GM12878 (cell line): Measurements from ENCODE around the gene RANBP9. TPM values are rescaled to one million over a fixed set of nuclear protein-coding genes. Genes with fewer than 3 reads are reported as not detected.

Experiments used
- ATAC-seq: fragments of 200-7000 bp; cut with Tn5 transposase; 3 replicates; pipeline ENCODE4 v1.9.1; 2020; ENCODE audit warnings: mild to moderate bottlenecking, moderate library complexity
- BruUV-seq: library from RNA; stranded (reverse); fragments of 400-500 nt; replicated peaks from 2 replicates; lab custom pipeline; 2021; lab: Mats Ljungman, UMichigan
- CTCF ChIA-PET: fragments of 300-600 bp; sonication (Branson Sonifier 250); formaldehyde crosslinking; extraction: SDS; loops from one replicate; lab custom pipeline; 2021; ENCODE audit warnings: inconsistent platforms; lab: Yijun Ruan, JAX
- POLR2A ChIA-PET: fragments of 350-600 bp; formaldehyde crosslinking; extraction: SDS; loops from one replicate; lab custom pipeline; 2021; ENCODE audit warnings: inconsistent platforms; lab: Charles Lee
- RAD21 ChIA-PET: fragments of 300-600 bp; sonication (Branson Sonifier 250); formaldehyde crosslinking; loops from one replicate; lab custom pipeline; 2023; ENCODE audit warnings: antibody characterized with exemption; ENCODE audit not compliant: unreplicated experiment; lab: Charles Lee
- SMC1A ChIA-PET: fragments of 300-600 bp; sonication (Branson Sonifier 250); formaldehyde crosslinking; loops from one replicate; lab custom pipeline; 2023; ENCODE audit not compliant: unreplicated experiment, uncharacterized antibody; lab: Charles Lee
- DNase-seq: peaks from one replicate; pipeline ENCODE4 v3.0.0-alpha.2; 2011; ENCODE audit warnings: low read depth, low spot score
- FAIRE-seq: peaks from 3 replicates; lab custom pipeline; 2011; peaks lifted over from hg19 to GRCh38; lab: Jason Lieb, UNC
- H2AFZ ChIP-seq: 2 replicates; pipeline ENCODE4 v1.6.0; 2011; ENCODE audit warnings: low read depth, low read length, control low read depth; ENCODE audit not compliant: control insufficient read depth
- H3K27ac ChIP-seq: 2 replicates; pipeline ENCODE4 v1.5.1; 2011; ENCODE audit warnings: control low read depth; ENCODE audit not compliant: control insufficient read depth, insufficient read depth
- H3K27me3 ChIP-seq, 2 experiments: replicated peaks in 1 of 2; 2 replicates each; pipeline versions ENCODE4 v1.6.0 to v1.6.1; 2011; ENCODE audit warnings: low read length in 1 of 2; ENCODE audit not compliant: control insufficient read depth in 2 of 2, insufficient read depth in 2 of 2
- H3K36me3 ChIP-seq, 2 experiments: 2 replicates each; pipeline ENCODE4 v1.5.1; 2011; ENCODE audit warnings: low read length in 1 of 2; ENCODE audit not compliant: control insufficient read depth in 2 of 2, insufficient read depth in 2 of 2
- H3K4me1 ChIP-seq: 2 replicates; pipeline ENCODE4 v1.6.1; 2011; ENCODE audit warnings: mild to moderate bottlenecking, low read length, moderate library complexity, mixed read lengths; ENCODE audit not compliant: control insufficient read depth, insufficient read depth
- H3K4me2 ChIP-seq: 2 replicates; pipeline ENCODE4 v1.6.0; 2011; ENCODE audit warnings: control low read depth; ENCODE audit not compliant: control insufficient read depth, insufficient read depth
- H3K4me3 ChIP-seq: fragments of 200-600 bp; sonication (generic); 2 replicates; pipeline ENCODE4 v1.5.1; 2016
- H3K79me2 ChIP-seq: 2 replicates; pipeline ENCODE4 v1.6.0; 2011; ENCODE audit warnings: low read length; ENCODE audit not compliant: control insufficient read depth, insufficient read depth
- H3K9ac ChIP-seq: 2 replicates; pipeline ENCODE4 v1.8.0; 2011; ENCODE audit warnings: low read length, control low read depth, mixed read lengths; ENCODE audit not compliant: control insufficient read depth, insufficient read depth
- H3K9me3 ChIP-seq: replicated peaks from 3 replicates; pipeline ENCODE4 v1.5.1; 2011; ENCODE audit warnings: mild to moderate bottlenecking, low read length; ENCODE audit not compliant: control insufficient read depth, insufficient read depth
- H4K20me1 ChIP-seq: 2 replicates; pipeline ENCODE4 v1.6.0; 2011; ENCODE audit not compliant: control insufficient read depth, insufficient read depth
- BRCA1 ChIP-seq: IDR thresholded peaks from 2 replicates; pipeline ENCODE4 v1.6.1; 2011; ENCODE audit warnings: low read depth, low read length, improper control_type of control experiment
- CBX5 ChIP-seq: sonication (generic); IDR thresholded peaks from 2 replicates; pipeline ENCODE4 v1.6.1; 2016; ENCODE audit warnings: low read depth, moderate library complexity, mild to moderate bottlenecking, inconsistent platforms
- E2F4 ChIP-seq: IDR thresholded peaks from 2 replicates; pipeline ENCODE4 v1.6.1; 2012; ENCODE audit warnings: low read depth, low read length, improper control_type of control experiment
- HSF1 ChIP-seq: fragments of 150-350 bp; IDR thresholded peaks from 2 replicates; pipeline ENCODE4 v1.6.1; 2014; ENCODE audit warnings: mild to moderate bottlenecking, low read depth, low read length
- KLF5 ChIP-seq: fragments of 450-650 bp; IDR thresholded peaks from 2 replicates; pipeline ENCODE4 v1.6.1; 2014; ENCODE audit warnings: mild to moderate bottlenecking; ENCODE audit not compliant: partially characterized antibody
- MTA2 ChIP-seq: fragments of 450-650 bp; IDR thresholded peaks from 2 replicates; pipeline ENCODE4 v1.6.1; 2016; ENCODE audit warnings: low read depth, mild to moderate bottlenecking, moderate library complexity
- NFYA ChIP-seq: IDR thresholded peaks from 2 replicates; pipeline ENCODE4 v1.6.1; 2011; ENCODE audit warnings: low read depth, mild to moderate bottlenecking, low read length, improper control_type of control experiment, borderline replicate concordance
- NRF1 ChIP-seq: conservative IDR thresholded peaks from 2 replicates; pipeline ENCODE4 v1.6.1; 2011; ENCODE audit warnings: mild to moderate bottlenecking, low read depth, low read length, improper control_type of control experiment
- RB1 ChIP-seq: fragments of 450-650 bp; formaldehyde crosslinking; IDR thresholded peaks from 2 replicates; pipeline ENCODE4 v1.6.1; 2017; ENCODE audit warnings: mild to moderate bottlenecking, borderline replicate concordance
- SIN3A ChIP-seq: IDR thresholded peaks from 2 replicates; pipeline ENCODE4 v1.6.1; 2012; ENCODE audit warnings: low read depth, low read length, improper control_type of control experiment
- SKIL ChIP-seq: fragments of 450-650 bp; IDR thresholded peaks from 2 replicates; pipeline ENCODE4 v1.6.1; 2017; ENCODE audit warnings: mild to moderate bottlenecking, low read depth, inconsistent platforms; ENCODE audit not compliant: poor library complexity, severe bottlenecking
- STAT3 ChIP-seq: IDR thresholded peaks from 2 replicates; pipeline ENCODE4 v1.6.1; 2011; ENCODE audit warnings: low read depth, low read length, improper control_type of control experiment
- TARDBP ChIP-seq: IDR thresholded peaks from 2 replicates; pipeline ENCODE4 v1.6.1; 2016; ENCODE audit warnings: borderline replicate concordance
- USF2 ChIP-seq: IDR thresholded peaks from 2 replicates; pipeline ENCODE4 v1.6.1; 2011; ENCODE audit warnings: low read depth, low read length, improper control_type of control experiment, borderline replicate concordance
- WGBS: methylation state at CpG from one replicate; pipeline ENCODE4 v1.1.6; 2016; ENCODE audit warnings: low lambda C conversion rate; ENCODE audit not compliant: insufficient replicate concordance, insufficient coverage; ENCODE audit errors: missing lambda C conversion rate; 5-methylcytosine and 5-hydroxymethylcytosine counted together
- in situ Hi-C: fragments of 300-500 bp; cut with MboI; formaldehyde crosslinking; loops from 9 replicates; pipeline ENCODE4 v1.14.3; 2018; ENCODE audit warnings: mixed read lengths
- intact Hi-C: fragments of 100-400 bp; cut with micrococcal nuclease; formaldehyde crosslinking; loops from one replicate; pipeline ENCODE4 v1.14.2; 2022; ENCODE audit not compliant: unreplicated experiment
- polyA plus RNA-seq, 11 experiments: library from polyadenylated mRNA; depleted of rRNA in 4 of 11; unstranded in 6 of 11; stranded (reverse) in 5 of 11; fragments of >200 nt; fragmentation: Nextera tagmentation in 4 of 11; fragmentation: Illumina TruSeq in 1 of 11; extraction: Ambion mirVana in 4 of 11; extraction: Trizol in 1 of 11; gene quantifications; 1 replicate in 1 of 11; 2 replicates in 10 of 11; pipeline versions ENCODE4 v1.2.1 to v1.2.3, GENCODE V29; 2011 to 2016; ENCODE audit warnings: inconsistent platforms in 2 of 11, missing spikeins in 2 of 11, low read depth in 1 of 11
- total RNA-seq, 4 experiments: library from RNA; depleted of rRNA in 3 of 4; stranded (reverse); fragments of >200 nt in 3 of 4; fragmentation: Illumina TruSeq in 1 of 4; extraction: Trizol in 1 of 4; gene quantifications; 2 replicates each; pipeline versions ENCODE4 v1.2.1 to v1.2.3, GENCODE V29; 2013 to 2021
- TF ChIP-seq, protein P1 (sequence below): IDR thresholded peaks from 2 replicates; pipeline ENCODE4 v1.6.1; 2011; ENCODE audit warnings: mild to moderate bottlenecking, low read depth, low read length, moderate library complexity; ENCODE audit not compliant: insufficient replicate concordance

RANBP9 gene
- total and polyA plus RNA-seq, 10 of the 15 experiments (the other 5 are each of a cell fraction or from before 2014, with no cell fraction given) = 3.7 to 43.1 (median 16.2) TPM

DNA sequence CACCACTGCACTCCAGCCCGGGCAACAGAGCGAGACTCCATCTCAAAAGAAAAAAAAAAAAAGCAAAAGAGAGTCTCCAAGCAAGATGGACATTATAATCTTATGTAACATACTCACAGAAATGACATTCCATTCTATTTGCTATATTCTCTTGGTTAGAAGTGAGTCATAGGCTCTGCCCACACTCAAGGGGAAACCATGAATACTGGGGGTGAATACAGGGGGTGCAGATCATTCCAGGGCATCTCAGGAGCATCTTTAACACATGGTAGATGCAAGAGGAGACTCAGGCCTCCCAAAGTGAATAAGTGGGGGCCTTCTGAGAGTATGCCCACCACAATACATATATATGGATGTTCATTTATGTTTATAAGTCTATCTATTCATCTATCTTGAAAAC is 18.3 kb upstream of the RANBP9 start:
- intact Hi-C loops (no loop called here), in situ Hi-C loops (no loop called here)
- Histone ChIP-seq H3K4me2 (no peak overlapping the region), H3K27me3 (peaks cover 0 to 4% of the 10 kb centered on the region in 2 experiments; a peak in 2 of 4 replicates), H3K79me2 (no peaks in the 10 kb centered on the region), H3K4me1 (no peaks in the 10 kb centered on the region), H3K9ac (no peak overlapping the region), H3K36me3 (no peaks in the 10 kb centered on the region), H3K4me3 (no peak overlapping the region), H4K20me1 (no peaks in the 10 kb centered on the region), H3K9me3 (no peaks in the 10 kb centered on the region), H3K27ac (no peak overlapping the region), H2AFZ (no peak overlapping the region)
- no TSS peak for BruUV-seq
- RAD21 ChIA-PET = no interaction called here
- 76% methylated on average over 2 of the region's 2 CpGs for WGBS
- CTCF ChIA-PET = no interaction called here
- ATAC-seq (no peak), FAIRE-seq (no peak), DNase-seq (no peak)
- SMC1A ChIA-PET = no interaction called here
- POLR2A ChIA-PET = interaction anchor here (0.7 kb wide), 1 partner anchor 1292 kb away, joined by 4 read pairs; no protein-coding TSS in a partner anchor
- TF ChIP-seq TARDBP = no peak
- TF ChIP-seq SIN3A = no peak
- no peak for TF ChIP-seq BRCA1
- TF ChIP-seq NRF1 = no peak
- no peak for TF ChIP-seq STAT3
- TF ChIP-seq, protein P1, sequence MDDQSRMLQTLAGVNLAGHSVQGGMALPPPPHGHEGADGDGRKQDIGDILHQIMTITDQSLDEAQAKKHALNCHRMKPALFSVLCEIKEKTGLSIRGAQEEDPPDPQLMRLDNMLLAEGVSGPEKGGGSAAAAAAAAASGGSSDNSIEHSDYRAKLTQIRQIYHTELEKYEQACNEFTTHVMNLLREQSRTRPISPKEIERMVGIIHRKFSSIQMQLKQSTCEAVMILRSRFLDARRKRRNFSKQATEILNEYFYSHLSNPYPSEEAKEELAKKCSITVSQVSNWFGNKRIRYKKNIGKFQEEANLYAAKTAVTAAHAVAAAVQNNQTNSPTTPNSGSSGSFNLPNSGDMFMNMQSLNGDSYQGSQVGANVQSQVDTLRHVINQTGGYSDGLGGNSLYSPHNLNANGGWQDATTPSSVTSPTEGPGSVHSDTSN = no peak
- TF ChIP-seq CBX5 = no peak
- TF ChIP-seq E2F4 = no peak
- TF ChIP-seq HSF1 = no peak
- no peak for TF ChIP-seq KLF5
- no peak for TF ChIP-seq USF2
- no peak for TF ChIP-seq NFYA
- TF ChIP-seq RB1 = no peak
- no peak for TF ChIP-seq SKIL
- no peak for TF ChIP-seq MTA2
